NCI-H1694 treated with DMSO at 0.1 percent for 48 hours (cell line): ENCODE measurements around the gene MRPL4.
A peak's percentile ranks its signal among the peaks of the same experiment; 100 is the strongest.

Source experiments
- DNase-seq: peaks from one replicate; lab custom pipeline; 2025; lab: John Stamatoyannopoulos, UW

MRPL4 gene

DNA sequence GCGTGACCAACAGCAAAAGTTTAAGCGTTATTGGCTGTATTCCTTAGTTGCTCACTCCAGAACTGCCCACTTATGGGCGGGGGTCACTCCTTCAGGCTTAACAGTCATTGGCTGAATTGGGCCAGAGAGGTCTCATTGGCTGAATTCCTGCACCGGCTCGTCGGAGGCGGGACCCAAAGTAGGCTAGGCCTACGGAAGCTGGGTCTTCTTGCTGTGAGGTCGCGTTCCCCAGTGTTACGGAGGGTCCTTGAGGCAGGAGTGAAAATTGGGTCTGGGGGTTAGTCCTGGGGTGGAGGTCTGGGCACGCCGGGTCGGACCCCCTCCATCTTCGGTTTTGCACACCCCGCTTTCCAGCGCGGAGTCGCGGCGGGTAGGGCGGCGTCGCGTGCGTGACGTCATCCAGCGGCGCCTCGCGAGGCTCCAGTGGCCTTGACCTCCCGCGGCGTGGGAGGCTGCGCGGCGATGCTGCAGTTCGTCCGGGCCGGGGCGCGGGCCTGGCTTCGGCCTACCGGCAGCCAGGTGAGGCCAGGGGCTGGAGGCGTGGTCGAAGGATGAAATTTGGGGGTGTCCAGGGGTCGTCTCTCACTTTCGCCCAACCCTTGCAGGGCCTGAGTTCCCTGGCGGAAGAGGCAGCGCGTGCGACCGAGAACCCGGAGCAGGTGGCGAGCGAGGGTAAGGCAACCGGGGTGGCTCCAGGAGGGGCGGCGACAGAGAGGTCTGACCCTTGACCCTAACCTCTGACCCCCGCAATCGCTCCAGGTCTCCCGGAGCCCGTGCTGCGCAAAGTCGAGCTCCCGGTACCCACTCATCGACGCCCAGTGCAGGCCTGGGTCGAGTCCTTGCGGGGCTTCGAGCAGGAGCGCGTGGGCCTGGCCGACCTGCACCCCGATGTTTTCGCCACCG, at the start of gene MRPL4:
Gene MRPL4 (plus strand): TSS at position 423 of the 903 bp plus-strand sequence. CDS start 40 bp downstream, at position 463.
- DNase-seq, result peak; percentile 98

DNA sequence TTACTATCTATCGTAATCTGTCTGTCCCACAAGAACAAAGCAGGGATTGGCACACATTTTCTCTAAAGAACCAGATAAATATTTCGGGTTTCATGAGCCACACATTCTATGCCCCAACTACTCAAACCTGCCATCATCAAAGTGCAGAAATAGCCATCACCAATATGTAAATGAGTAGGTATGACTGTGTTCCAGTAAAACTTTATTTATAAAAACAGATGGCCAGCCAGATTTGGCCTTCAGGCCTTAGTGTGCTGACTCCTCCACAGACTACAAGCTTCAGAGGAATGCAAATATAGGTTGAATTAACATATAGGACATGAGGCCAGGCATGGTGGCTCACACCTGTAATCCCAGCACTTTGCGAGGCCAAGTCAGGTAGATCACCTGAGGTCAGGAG, 48.3 kb upstream of the MRPL4 start:
- no peak for DNase-seq

DNA sequence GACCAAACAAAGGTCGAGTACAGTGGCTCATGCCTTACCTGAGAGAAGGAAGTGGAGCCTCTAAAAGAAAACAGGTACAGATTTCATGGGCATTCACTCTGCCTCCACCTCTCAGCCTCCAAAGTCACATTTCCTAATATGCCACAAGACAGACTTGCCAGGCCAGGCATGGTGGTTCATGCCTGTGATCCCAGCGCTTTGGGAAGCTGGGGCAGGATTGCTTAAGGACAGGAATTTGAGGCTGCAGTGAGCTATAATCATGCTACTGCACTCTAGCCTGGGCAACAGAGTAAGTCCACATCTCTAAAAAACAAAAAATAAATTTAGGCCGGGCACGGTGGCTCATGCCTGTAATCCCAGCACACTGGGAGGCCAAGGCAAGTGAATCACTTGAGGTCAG, 46.4 kb upstream of the MRPL4 start:
- no peak for DNase-seq

DNA sequence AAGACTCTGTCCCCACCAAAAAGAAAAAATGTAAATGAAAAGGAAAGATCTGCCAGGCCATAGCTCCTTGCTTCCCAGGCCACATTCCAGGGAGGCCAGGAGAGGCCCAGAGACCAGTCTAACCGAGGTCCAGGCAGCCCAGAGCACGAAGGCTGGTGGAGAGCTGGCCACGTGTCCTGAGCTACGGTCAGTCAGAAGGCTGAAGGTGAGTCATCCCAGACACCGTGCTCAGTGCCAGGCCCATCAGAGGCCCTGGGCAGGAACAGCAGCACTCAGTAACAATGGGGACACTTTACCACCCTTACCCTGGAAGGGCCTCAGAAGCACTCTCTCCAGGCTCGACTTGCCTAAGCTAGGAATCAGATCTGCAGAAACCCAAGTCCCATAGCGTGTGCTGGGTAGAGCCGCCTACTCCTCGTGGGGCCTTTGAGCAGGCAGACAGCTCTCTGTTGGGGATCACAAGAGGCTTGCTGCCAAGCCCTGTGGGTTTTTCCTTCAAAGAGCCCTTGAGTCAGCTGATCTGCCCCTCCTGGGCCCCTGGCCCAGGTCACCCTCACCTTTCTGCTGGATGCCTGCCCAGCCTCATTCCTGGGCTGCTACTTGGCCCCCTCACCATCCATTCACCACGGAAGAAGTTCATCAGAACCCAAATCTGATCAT, 45.7 kb upstream of the MRPL4 start:
- DNase-seq, result no peak

DNA sequence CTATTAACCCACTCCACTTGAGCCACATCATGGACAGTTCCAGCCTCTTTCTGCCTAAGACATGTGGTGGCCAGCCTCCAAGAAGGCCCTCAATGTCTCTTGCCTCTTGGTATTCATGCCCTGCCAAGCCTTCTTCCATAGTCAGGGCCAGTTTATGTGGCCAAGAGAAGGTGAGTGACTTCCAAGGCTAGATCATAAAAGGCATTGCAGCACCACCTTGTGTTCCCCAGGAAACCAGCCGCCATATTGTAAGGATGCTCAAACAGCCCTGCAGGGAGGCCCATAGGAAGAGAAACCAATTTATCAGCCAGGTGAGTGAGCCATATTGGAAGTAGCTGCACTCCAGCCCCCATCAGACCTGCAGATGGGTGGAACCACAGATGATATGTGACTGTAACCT, 45.0 kb upstream of the MRPL4 start:
- no peak for DNase-seq

DNA sequence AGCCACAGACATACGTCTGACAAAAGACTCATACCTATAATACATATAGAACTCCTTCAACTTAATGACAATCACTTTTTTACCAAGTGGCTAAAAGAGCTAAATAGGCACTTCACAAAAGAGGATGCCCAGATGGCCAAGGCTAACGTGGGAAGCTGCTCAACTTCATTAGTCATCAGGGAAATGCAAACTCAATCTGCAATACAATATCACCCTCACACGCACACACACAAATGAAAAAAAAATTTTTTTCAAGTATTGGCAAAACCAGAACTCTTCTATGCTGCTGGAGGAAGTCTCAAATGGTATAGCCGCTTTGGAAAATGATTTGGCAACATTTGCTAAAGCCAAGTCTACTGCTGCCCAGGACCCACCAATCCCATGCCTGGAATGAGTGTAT, 42.7 kb upstream of the MRPL4 start:
- no peak for DNase-seq

DNA sequence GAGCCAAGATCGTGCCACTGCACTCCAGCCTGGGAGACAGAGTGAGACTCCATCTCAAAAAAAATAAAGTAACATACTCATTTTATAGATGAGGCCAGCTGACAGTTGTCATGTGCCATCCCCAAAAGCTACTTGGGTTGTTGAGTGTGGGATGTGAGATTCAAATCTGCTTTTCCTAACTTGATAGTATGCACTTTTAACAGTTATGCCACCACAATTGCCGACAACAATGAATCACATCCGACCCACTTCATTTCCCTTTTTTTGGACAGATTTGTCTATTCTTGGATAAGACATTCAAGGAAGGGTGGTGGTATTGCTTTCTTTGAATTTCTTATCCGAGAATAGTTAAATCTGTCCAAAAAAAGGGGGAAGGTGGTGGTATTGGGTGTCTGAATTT, 41.0 kb upstream of the MRPL4 start:
- no peak for DNase-seq

DNA sequence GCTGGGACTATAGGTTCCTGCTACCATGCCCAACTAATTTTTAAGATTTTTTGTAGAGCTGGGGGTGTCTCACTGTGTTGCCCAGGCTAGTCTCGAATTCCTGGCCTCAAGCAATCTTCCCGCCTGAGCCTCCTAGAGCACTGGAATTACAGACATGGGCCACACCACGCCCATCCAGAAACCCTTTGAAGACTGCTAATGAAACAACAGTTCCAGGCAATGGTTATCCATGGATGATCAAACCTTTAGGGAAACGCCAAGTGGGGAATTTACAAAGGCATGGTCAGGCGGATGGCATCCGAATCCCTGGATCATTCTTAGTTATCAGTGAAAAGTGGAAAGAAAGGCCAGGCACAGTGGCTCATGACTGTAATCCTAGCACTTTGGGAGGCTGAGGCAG, 40.3 kb upstream of the MRPL4 start:
- no peak for DNase-seq

DNA sequence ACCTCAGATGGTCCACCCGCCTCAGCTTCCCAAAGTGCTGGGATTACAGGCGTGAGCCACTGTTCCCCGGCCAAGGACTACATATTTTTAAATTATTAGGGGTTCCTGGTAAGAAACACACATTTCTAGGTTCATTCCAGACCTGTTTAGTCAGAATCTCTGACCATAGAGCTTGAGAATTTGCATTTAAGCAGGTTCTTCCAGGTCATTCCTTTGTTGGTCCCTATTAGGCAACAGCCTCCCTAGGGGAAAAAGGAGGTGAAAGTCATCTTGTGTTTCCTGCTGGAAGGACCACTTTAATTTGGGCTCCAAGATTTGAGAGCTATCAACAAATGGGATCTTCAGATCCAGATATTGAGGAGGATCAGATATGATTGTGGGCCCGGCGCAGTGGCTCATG, 37.2 kb upstream of the MRPL4 start:
- no peak for DNase-seq

DNA sequence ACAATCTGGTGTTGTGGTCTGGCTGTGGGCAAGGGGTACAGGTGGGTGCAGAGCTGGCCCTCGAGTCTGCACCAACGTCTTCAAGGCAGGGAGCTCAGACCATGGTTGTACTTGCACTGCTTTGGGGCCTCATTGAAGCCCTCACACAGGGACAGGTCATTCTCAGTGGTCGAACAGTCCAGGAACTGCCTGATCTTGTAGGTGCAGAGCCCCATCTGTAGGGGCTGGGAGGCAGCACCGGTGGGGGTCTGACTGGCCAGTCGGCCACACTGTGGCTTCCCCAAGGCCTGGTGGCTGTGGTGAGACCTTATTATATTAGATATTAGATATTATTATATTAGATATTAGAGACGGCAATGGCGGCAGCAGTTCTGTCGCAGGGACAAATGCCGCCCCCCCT, 34.9 kb upstream of the MRPL4 start:
- no peak for DNase-seq

DNA sequence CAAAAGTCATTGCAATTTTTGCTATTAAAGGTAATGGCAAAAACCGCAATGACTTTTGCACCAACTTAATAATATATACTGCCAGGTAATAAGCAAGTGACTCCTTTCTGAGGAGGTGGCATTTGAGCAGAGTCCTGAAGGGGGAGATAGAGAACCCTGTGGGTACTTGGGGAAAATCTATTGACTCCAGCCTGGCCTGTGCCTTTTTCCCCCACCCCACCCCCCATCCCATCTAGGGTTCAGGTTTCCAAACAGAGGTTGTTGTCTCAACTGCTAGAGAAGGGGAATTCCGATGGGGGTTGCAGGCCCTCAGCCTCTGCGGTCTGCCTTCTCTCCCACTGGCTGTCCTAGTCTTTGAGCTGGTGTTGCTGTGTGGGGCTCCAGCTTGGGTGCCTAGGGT, 32.3 kb upstream of the MRPL4 start:
- DNase-seq, result no peak

DNA sequence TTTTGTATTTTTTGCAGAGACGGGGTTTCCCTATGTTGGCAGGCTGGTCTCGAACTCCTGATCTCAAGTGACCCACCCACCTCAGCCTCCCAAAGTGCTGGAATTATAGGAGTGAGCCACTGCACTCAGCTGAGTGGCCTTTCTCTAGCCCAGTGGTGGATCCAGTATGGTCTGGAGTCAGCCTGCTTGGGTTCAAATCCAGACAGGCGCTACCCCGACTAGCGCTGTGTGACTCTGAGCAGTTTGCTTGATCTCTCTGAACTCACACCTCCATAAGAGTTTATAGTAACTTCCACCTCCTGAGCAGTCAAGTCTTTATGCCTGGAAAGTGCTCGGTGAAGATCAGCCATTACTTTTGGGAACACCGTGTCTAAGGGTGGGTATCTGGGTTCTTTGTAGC, 31.3 kb upstream of the MRPL4 start:
- no peak for DNase-seq

DNA sequence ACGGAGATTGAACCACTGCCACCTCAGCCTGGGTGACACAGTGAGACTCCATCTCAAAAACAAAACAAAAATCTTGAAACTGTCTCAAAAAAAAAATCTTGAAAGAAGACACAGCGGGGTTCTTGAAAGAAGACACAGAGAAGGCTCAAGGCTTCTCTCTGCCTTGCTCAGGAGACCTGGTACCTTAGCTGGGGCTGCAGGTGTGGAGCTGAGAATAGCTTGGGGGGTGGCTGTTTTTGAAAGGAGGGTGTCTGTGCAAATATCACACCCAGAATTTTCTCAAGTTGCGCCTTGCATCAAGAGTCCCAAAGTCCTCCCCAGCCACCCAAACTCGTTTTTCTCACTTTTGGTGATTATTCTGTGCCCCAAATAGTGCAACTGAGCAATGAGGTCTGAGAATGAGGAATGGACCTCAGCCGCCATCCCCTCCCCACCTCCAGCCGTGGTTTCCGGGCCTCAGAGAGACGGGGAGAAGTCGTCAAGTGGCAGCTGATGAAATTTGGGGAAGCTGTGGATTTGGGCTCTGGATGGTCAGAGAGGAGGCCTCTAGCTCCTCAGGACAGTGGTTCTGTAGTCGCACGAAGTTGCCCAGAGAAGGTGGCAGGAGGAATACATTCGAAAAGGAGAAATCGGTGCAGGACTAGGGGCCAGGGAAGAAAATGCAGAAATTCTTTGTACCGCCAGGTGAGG, 29.7 kb upstream of the MRPL4 start:
- DNase-seq, result no peak

DNA sequence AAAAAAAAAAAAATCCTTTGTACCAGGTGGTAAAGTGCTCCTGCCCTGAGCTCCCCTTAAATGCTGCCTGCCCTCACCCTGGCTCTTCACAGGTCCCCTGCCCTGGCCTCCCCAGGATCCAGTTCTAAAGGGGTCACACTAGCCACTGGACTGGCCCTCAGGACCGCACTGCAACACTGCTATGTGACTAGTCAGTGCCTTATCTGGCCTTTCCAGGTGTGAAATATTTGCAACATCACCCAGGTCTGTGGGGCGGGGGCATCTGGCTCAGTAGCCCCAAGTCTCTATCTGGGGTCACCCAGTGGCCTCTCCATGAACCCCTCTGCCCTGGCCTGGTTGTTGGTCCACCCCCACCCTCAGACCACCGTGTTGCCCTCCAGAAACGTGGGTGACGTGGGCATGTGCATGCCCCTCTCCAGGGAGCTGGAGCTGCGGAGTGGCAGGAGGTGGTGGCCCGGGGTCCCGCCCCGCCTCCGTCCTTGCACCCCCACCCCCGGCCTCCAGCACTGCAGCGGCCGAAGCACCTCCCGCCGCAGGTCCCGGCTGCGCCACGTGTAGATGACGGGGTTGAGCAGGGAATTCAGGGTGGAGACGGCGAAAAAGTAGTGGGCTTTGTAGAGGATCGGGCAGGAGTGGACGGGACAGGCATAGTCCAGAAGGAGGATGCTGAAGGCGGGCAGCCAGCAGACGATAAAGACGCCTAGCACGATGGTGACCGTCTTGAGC, 28.4 kb upstream of the MRPL4 start:
- DNase-seq, result no peak

DNA sequence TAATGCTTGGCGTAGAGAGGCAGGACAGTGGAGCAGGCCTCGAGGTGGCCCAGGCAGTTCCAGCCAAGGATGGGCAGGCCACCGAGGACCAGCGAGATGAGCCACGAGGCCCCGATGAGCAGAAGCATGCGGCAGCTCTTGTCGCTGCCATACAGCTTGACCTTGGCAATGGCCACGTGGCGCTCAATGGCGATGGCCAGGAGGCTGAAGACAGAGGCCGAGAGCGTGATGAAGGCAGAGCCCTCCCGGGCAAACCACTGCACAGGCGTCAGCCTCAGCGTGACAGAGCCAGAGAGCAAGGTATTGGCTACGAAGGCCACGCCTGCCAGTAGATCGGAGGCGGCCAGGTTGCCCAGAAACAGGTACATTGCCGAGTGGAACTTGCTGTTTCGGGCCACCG, 27.7 kb upstream of the MRPL4 start:
- DNase-seq, result no peak

DNA sequence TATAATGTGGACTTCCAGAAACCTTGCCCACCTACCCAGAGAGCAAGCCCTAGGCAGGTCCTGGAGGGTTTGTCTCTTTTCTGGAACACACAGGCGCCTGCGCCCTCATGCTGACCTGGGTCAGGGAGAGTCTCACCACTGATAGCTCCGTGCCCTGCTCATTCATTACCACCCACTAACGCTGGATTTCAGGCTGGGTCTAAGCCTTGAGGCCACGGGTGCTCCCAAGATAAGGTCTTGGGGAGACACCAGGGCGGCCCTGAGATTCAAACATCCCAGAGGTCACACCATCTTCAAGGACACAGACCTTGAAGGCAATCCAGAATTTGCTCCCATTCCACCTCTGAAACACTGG, 26.0 kb upstream of the MRPL4 start:
- DNase-seq, result no peak

DNA sequence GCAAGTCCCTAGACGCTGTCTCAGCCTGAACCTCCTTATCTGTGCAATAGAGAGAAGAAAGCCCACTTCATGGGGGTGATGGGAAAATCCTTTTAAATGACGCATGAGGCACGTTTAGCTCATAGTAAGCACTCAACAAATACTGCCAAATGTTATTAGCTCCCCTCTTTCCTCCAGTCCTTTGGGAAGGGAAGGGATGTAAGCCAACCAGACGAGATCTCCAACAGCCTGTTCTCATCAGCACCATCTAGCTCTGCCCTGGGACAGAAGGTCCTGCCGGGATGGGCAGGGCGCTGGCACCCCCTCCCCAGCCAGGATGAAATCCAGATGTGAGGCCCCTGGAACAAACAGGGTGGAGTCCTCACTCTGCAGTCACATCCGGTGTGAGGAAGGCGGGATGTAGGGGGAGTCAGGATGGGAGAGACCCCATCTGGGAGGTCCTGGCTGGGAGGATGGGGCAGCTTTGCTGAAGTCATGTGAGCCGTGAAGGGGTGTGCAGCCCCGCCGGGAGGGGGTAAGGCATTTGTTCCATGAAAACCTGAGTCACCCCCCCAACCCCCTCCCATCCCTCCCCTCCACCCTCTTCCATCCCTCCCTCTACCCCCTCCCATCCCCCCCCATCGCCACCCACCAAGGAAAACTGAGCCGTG, 25.5 kb upstream of the MRPL4 start:
- DNase-seq, result no peak

DNA sequence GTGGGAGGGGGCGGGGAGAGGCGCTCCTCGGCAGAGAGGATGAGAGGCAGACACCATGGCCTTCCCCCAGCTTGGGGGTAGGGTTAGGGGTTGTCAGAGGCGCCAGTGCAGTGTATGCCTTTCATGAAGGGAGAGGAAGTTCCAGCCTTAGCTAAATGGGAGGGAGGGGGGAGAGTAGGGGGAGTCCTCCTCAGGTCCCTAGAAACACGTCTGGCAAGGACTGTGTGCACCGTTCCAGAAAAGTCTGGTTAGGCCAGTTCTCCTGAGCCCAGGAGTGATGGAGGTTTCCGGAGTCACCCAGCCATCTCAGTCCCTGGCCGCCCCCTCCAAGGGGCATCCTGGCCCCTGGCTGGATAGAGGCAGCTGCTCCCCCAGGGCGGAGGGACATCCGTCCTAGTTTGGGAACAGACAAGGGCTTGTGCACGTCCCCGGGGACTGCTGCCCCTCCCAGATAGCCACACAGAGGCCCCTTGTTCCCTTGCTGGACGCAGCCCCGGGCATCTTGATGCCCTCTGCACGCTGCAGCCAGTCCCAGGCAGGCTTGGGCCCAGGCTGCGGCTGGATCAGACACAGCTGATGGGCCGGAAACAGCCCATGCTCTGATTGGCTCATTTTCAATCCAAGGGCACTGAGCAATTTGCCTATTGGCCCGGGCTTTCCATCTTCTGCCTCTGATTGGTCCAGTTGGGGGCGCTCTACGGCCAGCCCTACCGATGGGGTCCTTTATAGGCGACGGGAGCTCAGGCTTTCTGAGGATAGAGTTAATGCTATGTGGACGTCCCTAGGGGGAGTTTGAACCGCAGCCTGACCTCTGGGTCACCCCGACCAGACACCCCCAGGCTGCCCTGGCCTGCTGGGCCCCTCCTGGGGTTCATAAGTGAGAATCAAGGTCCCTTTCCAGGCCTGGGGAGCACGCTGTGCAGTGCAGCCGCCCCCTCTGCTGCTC, 24.7 kb upstream of the MRPL4 start:
- DNase-seq, result no peak

DNA sequence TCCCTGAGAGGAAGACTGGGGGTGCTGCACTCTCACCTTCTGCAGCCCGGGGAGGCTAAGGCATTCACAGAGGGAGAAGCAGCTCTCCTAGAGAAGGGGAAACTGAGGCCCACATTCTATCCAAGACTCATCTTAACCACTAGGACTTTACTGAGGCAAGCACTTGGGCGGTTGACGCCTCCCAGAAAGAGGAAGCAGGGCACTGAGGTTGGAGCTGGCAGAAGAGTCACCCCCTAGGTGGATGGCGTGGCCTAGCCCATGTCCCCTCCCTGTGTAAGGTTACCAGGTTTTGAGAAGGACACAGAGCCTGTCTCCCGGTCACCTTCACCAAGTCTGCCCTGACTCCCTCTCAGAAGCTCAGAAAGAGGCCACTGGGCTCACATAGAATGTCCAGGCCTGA, 23.6 kb upstream of the MRPL4 start:
- no peak for DNase-seq

DNA sequence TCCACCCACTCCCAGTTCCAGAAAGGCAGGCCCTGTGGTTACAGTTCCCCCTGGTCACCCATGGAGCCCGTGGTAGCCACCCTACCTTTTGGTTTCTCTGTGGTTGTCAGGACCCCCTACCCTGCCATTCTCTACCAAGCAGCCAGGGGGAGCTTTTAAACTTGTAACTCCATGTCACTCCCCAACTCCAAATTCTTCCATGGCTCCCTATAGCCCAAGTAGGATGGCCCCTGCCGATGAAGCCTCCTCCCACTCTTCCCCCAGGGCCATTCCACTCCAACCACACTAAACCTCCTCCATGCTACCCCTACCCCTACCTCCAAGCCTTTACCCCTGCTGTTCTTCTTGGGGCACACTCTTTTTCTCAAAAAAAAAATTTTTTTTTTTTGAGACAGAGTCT, 23.1 kb upstream of the MRPL4 start:
- no peak for DNase-seq
